A549 treated with ZK216348 at 1 μM for 4 hours (cell line): ENCODE measurements around the gene SPTLC3. TPM values are rescaled to one million over a fixed set of nuclear protein-coding genes. Genes with fewer than 3 reads are reported as not detected.

Experiments
- total RNA-seq: library from RNA; stranded (reverse); fragments of 200-300 nt; extraction: Qiagen RNA extraction; gene quantifications from 5 replicates; pipeline ENCODE4 v1.2.3, GENCODE V29; 2022; ENCODE audit warnings: low read depth

Gene SPTLC3
- not detected in 5 replicates for total RNA-seq

DNA sequence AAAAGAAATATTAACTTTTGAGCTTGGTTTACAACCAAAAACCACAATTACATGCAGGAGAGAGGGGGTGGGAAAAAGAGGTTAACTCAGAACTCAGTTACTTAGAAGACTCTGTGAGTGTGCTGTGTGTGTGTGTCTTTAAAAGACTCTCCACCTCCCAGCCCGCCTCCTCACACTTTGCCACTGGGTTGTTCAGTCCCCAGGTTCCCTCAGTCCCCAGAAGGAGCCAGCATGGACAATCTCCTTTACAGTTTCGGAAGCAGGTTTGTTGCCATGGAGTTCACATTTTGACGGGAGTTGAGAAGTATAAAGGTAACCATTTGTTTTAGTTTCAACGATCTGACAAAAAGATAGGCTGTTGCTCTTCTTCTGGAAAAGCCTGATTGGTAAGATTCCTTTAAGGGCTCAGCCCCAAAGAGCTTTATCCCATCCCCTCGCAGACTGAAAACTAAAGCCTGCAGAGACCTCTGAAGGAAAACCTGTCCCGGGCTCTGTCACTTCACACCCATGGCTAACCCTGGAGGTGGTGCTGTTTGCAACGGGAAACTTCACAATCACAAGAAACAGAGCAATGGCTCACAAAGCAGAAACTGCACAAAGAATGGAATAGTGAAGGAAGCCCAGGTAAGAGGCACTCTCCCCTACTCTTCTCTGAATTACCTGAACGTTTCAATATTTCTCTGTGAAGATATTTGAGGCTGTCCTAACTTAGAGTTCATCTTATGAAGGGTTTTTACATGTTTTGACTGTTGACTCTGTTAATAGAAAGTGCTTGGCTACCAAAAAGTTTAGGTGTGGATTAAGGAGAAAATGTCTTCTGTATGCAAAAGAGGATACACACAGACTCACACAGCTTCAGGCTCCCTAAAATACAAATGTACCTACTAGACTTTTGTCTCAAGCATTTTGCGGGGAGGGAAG is at the start of gene SPTLC3:
TSS of gene SPTLC3 (plus strand) at position 212 of the 921 bp plus-strand sequence. CDS start at position 508, 296 bp downstream.

Other genes with a start within 250 kb of the SPTLC3 start
- 0.12 to 0.39 TPM (median 0.20 TPM) in 5 replicates for gene ISM1, start 212.3 kb downstream of the SPTLC3 start, total RNA-seq